Inferior parietal cortex (tissue), 1 donor: ENCODE measurements around the gene AMELY.
"Not testable (repeated sequence)": the region's sequence is repeated elsewhere in the genome, so short reads cannot be mapped to it uniquely, and the experiment has no call there.

Experiments
- DNase-seq: peaks from one replicate; pipeline ENCODE4 v3.0.0-alpha.2; 2016; ENCODE audit errors: extremely low spot score

AMELY gene

GRCh38 chrY:6911253-6911881 lies at the start of gene AMELY:
TSS of gene AMELY (minus strand) at chrY:6911752. CDS start at chrY:6872608, 39,144 bp downstream.
- DNase-seq: no peak

GRCh38 chrY:6949947-6950346 lies 38.4 kb upstream of the AMELY start:
- no peak for DNase-seq

GRCh38 chrY:6948378-6948777 lies 36.8 kb upstream of the AMELY start:
- no peak for DNase-seq

- DNase-seq: no peak
These were observed 36.1 kb upstream of the AMELY start for GRCh38 chrY:6947695-6948094.

- DNase-seq: no peak
These were observed 23.9 kb upstream of the AMELY start for GRCh38 chrY:6935497-6935896.

- no peak for DNase-seq
These were observed 20.3 kb upstream of the AMELY start for GRCh38 chrY:6931779-6932396.

- DNase-seq: no peak
These were observed 17.7 kb upstream of the AMELY start for GRCh38 chrY:6929237-6929636.

GRCh38 chrY:6928265-6928664 lies 16.7 kb upstream of the AMELY start:
- no peak for DNase-seq

- no peak for DNase-seq
These were observed 9.5 kb upstream of the AMELY start for GRCh38 chrY:6921061-6921460.

GRCh38 chrY:6913362-6913761 lies 1.8 kb upstream of the AMELY start:
- no peak for DNase-seq

GRCh38 chrY:6910372-6911252 lies 940 bp downstream of the AMELY start, which contains the start of gene TBL1Y:
TSS of gene TBL1Y (plus strand) at chrY:6910697. CDS start at chrY:7025085, 114,388 bp downstream.
- no peak for DNase-seq

- no peak for DNase-seq
These were observed 1.7 kb downstream of the AMELY start for GRCh38 chrY:6909856-6910255.

GRCh38 chrY:6909118-6909521 lies 2.4 kb downstream of the AMELY start:
- DNase-seq: no peak

- not testable (repeated sequence) for DNase-seq
These were observed 3.5 kb downstream of the AMELY start for GRCh38 chrY:6908021-6908420.

GRCh38 chrY:6907591-6907990 lies 4.0 kb downstream of the AMELY start:
- no peak for DNase-seq

GRCh38 chrY:6902116-6902515 lies 9.4 kb downstream of the AMELY start:
- not testable (repeated sequence) for DNase-seq

- DNase-seq: no peak
These were observed 16.3 kb downstream of the AMELY start for GRCh38 chrY:6895236-6895635.

- DNase-seq: no peak
These were observed 17.1 kb downstream of the AMELY start for GRCh38 chrY:6894496-6894895.

- DNase-seq: no peak
These were observed 62.2 kb downstream of the AMELY start for GRCh38 chrY:6849384-6849783.

GRCh38 chrY:6842650-6843049 lies 68.9 kb downstream of the AMELY start:
- DNase-seq: not testable (repeated sequence)
